HG03354 (cell line): ENCODE measurements around the gene CPEB3.
"Not testable (repeated sequence)": the region's sequence is repeated elsewhere in the genome, so short reads cannot be mapped to it uniquely, and the experiment has no call there.

Experiments
- ATAC-seq: cut with Tn5 transposase; IDR thresholded peaks from one replicate; pipeline ENCODE4 v1.9.1; 2021; ENCODE audit warnings: mild to moderate bottlenecking; ENCODE audit not compliant: unreplicated experiment, poor library complexity, severe bottlenecking

CPEB3 gene

DNA sequence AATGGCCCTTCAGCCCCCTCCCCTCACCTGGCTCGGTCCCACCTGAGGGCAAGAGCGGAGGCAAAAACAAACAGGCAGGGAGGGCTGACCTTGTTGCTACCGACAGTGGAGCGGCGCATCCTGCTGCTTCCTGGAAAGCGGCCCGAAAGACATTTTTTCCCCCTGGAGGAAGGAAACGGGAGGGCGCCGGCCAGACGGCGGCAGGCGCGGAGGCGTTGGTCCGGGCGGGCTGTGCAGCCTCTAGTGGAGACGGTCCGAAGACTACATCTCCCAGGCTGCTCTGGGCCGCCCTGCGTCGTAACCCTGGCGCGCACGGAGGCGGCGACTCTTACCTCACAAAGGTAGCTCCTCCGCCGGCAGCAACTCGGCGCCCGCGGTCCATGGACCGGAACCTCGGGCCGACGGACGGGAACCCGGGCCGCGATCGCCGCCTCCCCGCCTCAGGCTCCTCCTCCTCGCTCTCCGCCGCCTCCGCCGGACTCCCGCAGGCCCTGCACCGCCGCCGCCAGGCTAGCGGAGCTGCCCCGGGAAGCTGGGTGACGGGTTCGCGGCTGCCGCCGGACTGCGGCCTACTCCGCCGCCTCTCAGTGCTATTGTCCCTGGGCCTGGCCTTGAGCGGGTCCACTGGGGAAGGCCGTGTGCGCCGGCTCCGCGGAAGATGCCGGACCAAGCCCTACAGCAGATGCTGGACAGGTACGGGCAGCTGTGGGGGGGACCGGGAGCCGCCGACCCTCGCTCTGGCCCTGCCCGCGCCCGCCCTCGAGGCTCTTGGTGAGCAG lies at the start of gene CPEB3, which contains the start of gene MARCHF5:
Gene CPEB3, minus strand, starts transcription at position 242 of the 779 bp plus-strand sequence. CDS start 50,728 bp downstream, outside the sequence.
Gene MARCHF5, plus strand, starts transcription at position 331 of the 779 bp plus-strand sequence. Its CDS starts 328 bp downstream, at position 659.
- peak; percentile 98 for ATAC-seq

DNA sequence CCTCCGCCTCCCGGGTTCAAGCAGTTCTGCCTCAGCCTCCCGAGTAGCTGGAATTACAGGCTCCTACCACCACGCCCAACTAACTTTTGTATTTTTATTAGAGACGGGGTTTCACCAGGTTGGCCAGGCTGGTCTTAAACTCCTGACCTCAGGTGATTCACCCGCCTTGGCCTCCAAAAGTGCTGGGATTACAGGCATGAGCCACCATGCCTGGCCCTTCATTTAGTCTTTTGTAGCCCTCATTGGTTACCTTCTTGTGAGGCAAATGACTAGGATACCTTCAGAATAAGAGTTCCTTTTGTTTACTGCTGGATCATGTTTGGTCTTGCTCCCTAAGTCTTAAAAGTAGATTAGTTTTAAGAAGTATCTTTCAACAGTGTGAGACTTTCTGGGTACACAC lies 39.0 kb upstream of the CPEB3 start:
- not testable (repeated sequence) for ATAC-seq

DNA sequence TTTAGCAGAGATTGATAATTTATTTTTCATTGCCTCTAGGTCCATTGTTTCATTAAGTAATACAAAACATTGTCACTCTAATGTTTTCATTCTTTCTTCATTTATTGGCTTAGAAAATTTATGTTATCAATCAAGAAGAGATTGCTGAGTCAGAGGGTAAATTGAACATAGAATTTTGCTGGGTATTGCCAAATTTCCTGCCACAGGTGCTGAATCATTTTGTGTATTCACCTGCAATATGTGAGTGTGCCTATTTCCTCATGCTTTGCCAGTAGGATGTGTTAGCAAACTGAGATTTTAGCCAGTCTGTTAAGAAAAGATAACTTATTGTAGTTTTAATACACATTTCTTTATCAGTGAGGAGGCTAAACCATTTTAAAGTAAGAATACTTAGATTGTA lies 38.1 kb upstream of the CPEB3 start:
- no peak for ATAC-seq

DNA sequence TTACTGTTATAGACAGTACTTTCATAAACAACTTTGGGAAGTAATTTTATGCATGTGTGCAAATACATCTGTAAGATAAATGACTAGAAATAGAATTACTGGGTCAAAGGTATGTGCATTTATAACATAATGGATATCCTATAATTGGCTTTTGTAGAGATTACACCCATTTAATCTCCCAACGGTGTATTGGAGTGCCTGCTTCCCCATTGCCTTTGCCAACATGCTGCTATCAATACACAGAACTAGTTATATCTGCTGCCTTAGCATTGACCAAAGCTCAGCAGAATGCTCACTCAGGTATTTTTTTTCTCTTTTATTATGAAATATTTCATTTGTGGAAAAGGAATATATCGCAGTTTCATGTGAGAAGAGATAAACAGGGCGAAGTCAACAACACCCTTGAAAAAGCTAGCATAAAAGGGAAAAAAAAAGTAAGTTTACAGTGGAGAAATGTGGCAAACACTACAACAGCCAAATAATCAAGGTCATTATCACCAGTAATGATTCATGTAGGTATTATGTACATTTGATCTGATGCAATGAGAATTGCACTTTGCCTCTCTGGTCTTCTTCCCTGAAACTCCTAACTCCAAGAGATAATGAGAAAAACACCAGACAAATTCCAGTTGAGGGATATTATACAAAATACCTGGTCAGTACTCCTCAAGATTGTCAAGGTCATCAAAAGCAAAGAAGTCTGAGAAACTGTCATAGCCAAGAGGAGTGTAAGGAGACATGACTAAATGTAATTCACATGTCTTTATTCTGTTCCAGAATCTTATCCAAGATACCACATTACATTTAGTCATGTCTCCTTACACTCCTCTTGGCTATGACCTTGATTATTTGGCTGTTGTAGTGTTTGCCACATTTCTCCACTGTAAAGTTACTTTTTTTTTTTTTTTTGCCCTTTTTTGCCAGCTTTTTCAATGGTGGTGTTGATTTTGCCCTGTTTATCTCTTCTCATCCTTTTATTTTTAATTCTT lies 36.9 kb upstream of the CPEB3 start:
- no peak for ATAC-seq

DNA sequence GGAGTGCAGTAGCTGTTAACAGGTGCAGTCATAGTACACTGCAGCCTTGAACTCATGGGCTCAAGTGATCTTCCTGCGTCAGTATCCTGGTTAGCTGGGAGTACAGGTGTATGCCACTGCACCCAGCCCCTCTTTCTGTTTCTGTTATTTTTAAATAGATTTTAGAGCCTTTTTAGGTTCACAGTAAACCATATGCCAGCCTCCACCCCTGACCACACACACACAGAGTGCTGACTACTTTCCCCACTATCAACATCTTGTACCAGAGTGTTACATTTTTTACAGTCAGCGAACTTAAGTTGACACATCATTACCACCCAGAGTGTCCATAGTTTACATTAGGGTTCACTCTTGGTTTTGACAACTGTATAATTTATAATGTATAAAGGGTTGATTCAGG lies 32.2 kb upstream of the CPEB3 start:
- no peak for ATAC-seq

DNA sequence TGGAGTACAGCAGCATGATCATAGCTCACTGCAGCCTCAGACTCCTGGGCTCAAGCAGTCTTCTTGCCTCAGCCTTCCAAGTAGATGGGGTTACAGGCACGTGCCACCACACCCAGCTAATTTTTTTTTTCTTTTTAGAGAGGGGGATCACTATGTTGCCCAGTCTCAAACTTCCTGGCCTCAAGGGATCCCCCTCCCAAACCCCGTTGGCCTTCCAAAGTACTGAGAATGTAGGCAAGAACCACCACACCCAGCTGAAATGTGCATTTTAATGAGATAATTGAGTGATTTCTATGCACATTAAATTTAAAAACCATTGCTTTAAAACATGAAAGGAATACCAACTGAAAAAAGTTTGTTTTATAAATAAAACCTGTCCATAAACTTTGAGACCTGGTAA lies 25.7 kb upstream of the CPEB3 start:
- no peak for ATAC-seq

DNA sequence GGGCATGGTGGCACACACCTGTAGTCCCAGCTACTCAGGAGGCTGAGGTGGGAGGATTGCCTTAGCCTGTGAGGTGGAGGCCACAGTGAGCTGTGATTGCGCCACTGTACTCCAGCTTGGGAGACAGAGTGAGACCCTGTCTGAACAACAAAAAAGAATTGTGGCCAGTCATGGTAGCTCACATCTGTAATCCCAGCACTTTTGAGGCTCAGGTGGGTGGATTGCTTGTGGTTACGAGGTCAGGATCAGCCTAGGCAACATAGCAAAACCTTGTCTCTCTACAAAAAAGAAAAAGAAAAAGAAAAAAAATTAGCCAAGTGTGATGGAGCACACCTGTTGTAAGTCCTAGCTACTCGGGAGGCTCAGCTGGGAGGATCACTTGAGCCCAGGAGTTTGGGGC lies 22.9 kb upstream of the CPEB3 start:
- ATAC-seq, result no peak

DNA sequence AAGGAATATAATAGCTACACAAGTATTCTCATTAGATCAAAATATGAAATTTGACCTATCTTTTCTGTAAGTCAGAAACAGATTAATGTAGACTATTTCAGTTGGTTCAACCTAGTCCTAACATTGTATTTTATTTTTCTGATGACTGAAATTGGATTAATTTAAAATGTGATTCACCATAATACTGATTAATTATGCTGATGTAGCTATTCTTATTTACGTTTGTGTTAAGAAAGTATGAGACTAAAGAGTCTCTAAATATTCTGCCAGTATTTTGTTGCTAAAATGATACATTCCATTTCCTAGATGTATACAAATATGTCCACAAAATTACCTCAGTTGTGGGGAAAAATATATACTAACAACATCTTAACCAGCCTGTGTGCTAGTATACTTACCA lies 18.4 kb upstream of the CPEB3 start:
- no peak for ATAC-seq

DNA sequence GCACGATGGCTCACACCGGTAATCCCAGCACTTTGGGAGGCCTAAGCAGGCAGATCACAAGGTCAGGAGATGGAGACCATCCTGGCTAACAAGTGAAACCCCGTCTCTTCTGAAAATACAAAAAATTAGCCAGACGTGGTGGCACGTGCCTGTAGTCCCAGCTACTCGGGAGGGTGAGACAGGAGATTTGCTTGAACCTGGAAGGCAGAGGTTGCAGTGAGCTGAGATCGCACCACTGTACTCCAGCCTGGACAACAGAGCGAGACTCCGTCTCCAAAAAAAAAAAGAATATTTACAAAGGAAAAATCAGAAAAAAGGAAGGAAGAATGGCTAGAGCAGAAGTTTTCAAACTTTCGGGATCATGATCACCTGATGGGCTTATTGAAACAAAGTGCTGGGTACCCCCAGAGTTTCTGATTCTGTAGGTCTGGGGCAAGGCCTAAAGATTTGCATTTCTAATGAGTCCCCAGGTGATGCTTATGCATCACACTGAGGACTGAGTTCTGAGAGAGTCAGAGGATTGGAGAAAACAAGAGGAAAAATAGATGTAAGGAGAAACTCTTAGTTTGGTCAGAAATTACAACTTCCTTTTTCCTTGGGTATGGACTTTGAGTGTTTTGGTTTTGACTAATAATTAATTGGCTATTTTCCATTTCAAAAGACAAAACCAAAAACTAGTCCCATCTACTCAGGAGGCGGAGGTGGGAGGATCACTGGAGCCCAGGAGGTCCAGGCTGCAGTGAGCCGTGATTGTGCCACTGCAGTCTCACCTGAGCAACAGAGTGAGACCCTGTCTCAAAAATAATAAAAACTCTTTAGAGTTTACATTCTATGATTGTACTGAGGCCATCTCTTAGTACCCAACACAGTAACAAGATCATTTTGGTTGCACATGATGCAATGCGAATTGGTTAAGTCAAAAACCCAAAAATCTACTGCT lies 14.5 kb upstream of the CPEB3 start:
- no peak for ATAC-seq

DNA sequence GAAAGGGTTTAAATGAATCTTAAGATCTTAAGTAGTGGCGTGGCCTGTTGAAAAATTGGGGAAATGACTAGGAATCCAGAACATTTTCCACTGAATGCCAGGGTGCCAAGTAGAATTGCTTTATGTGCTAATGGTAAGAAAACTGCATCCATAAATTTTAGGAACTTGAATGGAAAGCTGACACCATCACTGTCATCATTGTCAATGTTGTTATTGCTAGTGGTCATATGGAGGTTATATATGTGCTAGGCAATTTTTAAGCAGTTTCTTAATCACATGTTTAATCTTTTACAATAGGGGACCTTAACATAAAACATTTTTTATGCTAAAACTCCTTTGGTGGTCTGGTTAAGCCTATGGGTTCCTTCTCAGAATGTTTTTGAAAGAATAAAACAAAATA lies 13.2 kb upstream of the CPEB3 start:
- no peak for ATAC-seq

DNA sequence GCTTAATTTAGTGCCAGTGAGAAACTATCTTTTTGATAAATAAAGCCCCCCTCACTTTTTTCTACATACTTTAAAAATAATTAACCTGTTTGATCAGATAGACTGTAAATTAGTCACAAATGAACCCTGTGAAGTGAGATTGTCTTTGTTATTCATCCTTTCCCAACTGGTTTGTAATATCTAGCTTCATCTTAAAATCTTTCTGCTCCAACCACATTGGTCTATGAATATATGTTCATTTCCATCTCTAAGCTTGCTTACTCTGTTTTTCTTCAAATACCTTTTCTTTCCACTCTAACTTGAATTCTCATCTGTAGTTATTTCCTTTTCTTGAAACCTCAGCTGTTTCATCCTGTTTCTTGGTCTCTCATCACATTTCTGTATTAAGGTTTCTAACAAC lies 12.2 kb upstream of the CPEB3 start:
- no peak for ATAC-seq

DNA sequence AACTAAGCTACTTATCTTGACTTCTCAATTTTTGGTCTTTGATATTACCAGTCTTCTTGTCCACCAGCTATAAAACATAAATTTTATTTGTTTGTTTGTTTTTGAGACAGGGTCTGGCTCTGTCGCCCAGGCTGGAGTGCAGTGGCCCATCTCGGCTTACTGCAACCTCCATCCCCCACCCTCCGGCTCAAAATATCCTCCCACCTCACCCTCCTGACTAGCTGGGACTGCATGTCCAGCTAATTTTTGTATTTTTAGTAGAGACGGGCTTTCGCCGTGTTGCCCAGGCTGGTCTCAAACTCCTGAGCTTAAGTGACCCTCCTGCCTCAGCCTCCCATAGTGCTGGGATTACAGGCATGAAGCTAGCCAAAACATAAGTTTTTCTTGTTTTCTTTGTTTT lies 7.6 kb upstream of the CPEB3 start:
- no peak for ATAC-seq

DNA sequence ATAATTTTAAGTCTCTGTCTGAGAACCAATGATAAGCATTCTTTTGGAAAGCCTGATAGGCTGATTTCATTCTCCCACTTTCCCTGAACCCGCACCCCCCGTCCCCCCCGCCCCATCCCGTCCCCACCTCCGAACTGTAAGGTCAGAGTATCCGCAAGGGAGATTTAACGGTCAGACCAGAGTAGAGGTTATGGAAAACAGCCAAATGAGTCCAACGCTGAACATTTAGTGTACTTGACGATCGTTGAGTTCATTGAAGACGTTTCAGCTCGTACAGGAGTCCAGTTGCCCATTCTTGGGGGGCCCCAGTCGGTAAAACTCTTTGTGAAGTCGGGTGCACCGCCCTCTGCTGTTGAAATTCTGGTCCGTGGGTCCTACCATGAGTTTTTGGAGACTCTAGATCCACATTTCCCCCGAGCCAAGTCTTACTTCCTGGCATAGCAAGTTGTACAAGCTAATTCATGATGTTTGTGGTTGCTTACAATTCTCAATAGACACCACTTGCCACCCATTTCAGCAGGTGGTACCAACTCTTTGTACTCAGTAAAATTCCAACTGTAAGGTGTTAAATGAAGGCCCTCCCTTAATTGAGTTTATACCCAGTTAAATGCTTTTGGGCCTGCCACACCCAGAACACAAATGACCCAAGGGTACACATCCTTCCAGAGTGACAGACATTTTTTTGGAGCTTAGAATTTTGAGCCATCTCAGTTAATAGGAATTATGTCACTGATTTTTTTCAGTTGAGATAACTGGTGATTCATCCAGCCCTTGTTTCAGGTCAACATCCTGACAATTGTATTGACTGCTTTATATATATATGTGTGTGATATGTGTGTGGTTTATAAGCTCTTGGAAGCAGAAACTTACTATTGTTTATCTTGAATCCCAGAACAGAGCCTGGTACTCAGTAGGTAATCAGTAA lies 1.3 kb upstream of the CPEB3 start:
- ATAC-seq, result no peak

DNA sequence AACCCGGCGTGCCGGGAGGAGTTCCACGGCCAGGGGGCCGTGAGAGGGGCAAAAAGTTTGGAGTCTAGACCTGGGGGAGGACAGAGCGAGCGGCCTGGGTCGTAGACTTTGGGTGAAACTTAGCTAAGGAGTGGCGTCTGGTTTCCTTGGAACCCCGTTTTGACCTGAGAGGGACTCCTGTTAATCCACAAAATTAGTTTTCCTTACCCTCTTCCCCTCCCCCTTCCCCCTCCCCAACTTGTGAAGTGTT lies 663 bp upstream of the CPEB3 start:
- no peak for ATAC-seq

DNA sequence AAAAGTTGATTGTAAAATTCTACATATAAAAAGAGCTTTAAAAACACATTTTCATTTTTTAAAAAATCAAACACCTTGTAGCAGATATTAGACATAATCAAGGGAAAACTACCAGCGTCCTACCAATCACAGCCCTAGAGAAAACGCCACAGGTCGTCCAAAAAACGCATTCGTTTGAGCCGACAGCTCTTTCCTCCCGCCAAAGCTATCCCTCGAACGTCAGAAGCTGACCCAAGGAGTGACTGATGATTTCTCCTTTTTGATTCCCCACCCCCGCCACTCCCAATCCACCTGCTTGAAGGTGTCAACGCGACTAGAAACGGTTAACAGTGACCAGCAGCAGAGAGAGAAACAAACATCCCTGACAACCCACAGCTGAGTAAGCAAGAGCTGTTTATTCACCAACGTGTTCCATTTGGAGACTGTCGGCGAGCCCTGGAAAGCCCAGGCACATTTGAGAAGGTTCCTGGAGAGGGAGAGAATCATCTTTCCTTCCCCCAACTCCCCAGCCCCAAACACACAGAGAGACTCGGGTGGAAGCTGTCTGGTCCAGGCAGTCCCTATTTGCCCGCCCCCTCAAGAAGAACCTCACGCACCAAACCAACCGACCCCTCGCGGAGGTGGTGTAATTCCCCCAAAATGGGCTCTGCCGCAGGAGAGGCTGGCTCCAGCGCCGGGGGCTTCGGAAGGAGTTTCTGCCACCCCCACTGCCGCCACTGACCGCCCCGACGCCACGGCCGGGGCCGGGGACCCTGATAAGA lies 622 bp downstream of the CPEB3 start:
- ATAC-seq, result peak; percentile 19

DNA sequence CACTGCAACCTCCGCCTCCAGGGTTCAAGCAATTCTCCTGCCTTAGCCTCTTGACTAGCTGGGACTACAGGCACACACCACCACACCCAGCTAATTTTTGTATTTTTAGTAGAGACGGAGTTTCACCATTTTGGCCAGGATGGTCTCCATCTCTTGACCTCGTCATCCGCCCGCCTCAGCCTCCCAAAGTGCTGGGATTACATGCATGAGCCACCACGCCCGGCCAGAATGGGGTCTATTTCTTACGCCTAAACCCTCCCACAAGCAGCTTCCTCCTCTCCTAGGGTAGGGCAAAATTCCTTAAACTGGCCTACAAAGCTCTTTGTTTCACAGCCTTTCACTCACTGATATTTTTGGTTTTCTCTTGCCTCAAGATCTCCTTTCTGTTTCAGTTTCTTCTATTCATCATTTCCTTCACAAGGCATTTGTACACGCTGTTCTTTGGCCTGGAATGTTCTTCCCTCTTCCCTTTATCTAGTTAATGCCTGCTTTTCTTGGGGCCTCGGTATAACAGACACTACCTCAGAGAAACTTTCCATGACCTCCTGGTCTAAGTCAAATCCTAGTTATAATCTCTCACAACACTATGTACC lies 6.7 kb downstream of the CPEB3 start:
- ATAC-seq, result no peak

DNA sequence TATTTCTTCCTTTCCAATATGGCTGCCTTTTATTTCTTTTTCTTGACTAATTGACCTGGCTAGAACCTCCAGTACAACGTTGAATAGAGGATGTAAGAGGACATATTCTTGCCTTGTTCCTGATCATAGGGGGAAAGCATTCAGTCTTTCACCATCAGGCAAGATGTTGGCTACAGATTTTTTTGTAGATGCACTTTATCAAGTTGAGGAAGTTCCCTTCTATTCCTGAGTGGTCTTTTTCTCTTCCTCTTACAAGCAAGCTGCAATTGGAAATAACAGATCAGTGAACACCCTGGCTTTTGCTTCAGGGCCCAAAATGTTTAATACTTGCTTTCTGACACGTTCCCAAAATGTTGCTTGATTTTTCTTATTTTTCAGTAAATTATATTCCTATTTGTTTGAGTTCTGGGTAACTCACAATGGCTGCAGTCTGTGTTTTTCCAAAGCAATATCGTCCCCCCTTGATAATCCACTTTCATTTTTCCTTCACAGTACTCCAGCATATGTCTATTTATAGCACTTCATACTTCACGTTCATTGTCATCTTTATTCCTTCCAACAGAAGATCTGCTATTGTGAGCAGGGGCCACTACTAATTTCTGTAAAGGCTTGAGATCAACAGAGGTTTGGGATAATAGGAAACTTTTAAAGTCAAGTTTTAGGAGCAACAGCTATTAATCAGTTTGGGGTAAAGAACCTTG lies 11.7 kb downstream of the CPEB3 start:
- ATAC-seq, result no peak
